ENCODE measurements around the gene URGCP.

URGCP gene

DNA sequence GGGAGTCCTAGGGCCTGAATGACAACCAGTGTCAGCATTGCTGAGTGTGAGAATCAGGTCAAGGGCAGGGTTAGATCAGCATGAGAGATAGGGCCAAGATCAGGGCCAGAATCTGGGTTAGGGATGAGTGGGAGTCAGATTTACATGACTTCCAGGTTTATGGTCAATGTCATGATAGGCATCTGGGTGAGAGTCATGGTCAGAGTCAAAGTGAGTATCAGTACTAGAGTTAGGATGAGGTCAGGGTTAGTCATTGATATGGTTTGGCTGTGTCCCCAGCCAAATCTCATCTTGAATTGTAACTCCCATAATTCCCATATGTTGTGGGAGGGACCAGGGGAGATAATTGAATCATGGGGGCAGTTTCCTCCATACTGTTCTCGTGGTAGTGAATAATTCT lies 49.4 kb downstream of the URGCP start:
- H3K4me2 ChIP-seq (ENCODE audit: insufficient read depth, low read length), result no peak overlapping the region
- no peaks in the 10 kb centered on the region for H3K4me1 ChIP-seq (ENCODE audit: insufficient read depth, low read length)
- H3K79me2 ChIP-seq (ENCODE audit: insufficient read depth, low read length), result no peaks in the 10 kb centered on the region
- no peaks in the 10 kb centered on the region for H3K9me3 ChIP-seq (ENCODE audit: insufficient read depth, low read length, severe bottlenecking)
- DNase-seq (no peak), ATAC-seq (ENCODE audit: insufficient read depth, low read depth) (no peak)
- H3K27me3 ChIP-seq (ENCODE audit: insufficient read depth, low read length, poor library complexity), result no peaks in the 10 kb centered on the region
- no peaks in the 10 kb centered on the region for H3K36me3 ChIP-seq (ENCODE audit: insufficient read depth, low read length)
- no peak overlapping the region for H3K27ac ChIP-seq (ENCODE audit: low read length)
- H4K20me1 ChIP-seq (ENCODE audit: insufficient read depth, low read length), result no peaks in the 10 kb centered on the region
- TF ChIP-seq, protein P1, sequence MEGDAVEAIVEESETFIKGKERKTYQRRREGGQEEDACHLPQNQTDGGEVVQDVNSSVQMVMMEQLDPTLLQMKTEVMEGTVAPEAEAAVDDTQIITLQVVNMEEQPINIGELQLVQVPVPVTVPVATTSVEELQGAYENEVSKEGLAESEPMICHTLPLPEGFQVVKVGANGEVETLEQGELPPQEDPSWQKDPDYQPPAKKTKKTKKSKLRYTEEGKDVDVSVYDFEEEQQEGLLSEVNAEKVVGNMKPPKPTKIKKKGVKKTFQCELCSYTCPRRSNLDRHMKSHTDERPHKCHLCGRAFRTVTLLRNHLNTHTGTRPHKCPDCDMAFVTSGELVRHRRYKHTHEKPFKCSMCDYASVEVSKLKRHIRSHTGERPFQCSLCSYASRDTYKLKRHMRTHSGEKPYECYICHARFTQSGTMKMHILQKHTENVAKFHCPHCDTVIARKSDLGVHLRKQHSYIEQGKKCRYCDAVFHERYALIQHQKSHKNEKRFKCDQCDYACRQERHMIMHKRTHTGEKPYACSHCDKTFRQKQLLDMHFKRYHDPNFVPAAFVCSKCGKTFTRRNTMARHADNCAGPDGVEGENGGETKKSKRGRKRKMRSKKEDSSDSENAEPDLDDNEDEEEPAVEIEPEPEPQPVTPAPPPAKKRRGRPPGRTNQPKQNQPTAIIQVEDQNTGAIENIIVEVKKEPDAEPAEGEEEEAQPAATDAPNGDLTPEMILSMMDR (IDR thresholded peaks at IDR 0.05; ENCODE audit: borderline replicate concordance, extremely low read depth, low read length, poor library complexity, severe bottlenecking), result no peak
- TF ChIP-seq EZH2 (IDR thresholded peaks at IDR 0.05; ENCODE audit: borderline replicate concordance, low read depth, low read length, severe bottlenecking), result no peak
- no peak overlapping the region for H3K4me3 ChIP-seq (ENCODE audit: low read depth in 1 of 2, low read length in 2 of 2)
- no peak overlapping the region for H2AFZ ChIP-seq (ENCODE audit: low read depth, low read length)
- no peak overlapping the region for H3K9ac ChIP-seq (ENCODE audit: low read depth, low read length)

DNA sequence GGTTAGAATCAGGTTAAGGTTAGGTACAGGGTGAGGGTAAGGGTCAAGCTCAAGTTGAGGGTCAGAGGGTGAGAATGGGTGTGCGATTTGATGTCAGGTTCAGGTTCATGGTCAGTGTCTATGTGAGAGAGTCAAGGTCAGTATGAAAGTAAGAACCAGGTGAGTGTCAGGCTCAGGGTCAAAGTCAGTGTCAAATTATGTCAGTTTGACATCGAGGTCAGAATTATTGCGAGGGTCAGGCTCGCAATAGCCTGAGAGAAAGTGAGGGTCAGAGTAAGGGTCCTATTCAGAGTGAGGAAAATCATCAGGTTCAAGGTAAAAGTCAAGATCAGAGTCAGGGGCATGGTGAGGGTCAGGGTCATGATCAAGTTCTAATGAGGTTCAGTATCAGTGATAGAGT lies 50.1 kb downstream of the URGCP start:
- Histone ChIP-seq H3K4me1 (ENCODE audit: insufficient read depth, low read length) (no peaks in the 10 kb centered on the region), H2AFZ (ENCODE audit: low read depth, low read length) (no peak overlapping the region), H4K20me1 (ENCODE audit: insufficient read depth, low read length) (no peaks in the 10 kb centered on the region), H3K27ac (ENCODE audit: low read length) (no peak overlapping the region), H3K27me3 (ENCODE audit: insufficient read depth, low read length, poor library complexity) (no peaks in the 10 kb centered on the region), H3K36me3 (ENCODE audit: insufficient read depth, low read length) (no peaks in the 10 kb centered on the region), H3K79me2 (ENCODE audit: insufficient read depth, low read length) (no peaks in the 10 kb centered on the region), H3K4me2 (ENCODE audit: insufficient read depth, low read length) (no peak overlapping the region), H3K9me3 (ENCODE audit: insufficient read depth, low read length, severe bottlenecking) (no peaks in the 10 kb centered on the region), H3K4me3 (ENCODE audit: low read depth in 1 of 2, low read length in 2 of 2) (no peak overlapping the region), H3K9ac (ENCODE audit: low read depth, low read length) (no peak overlapping the region)
- TF ChIP-seq EZH2 (IDR thresholded peaks at IDR 0.05; ENCODE audit: borderline replicate concordance, low read depth, low read length, severe bottlenecking), result no peak
- TF ChIP-seq, protein P1 (IDR thresholded peaks at IDR 0.05; ENCODE audit: borderline replicate concordance, extremely low read depth, low read length, poor library complexity, severe bottlenecking), result no peak
- DNase-seq (no peak), ATAC-seq (ENCODE audit: insufficient read depth, low read depth) (no peak)

DNA sequence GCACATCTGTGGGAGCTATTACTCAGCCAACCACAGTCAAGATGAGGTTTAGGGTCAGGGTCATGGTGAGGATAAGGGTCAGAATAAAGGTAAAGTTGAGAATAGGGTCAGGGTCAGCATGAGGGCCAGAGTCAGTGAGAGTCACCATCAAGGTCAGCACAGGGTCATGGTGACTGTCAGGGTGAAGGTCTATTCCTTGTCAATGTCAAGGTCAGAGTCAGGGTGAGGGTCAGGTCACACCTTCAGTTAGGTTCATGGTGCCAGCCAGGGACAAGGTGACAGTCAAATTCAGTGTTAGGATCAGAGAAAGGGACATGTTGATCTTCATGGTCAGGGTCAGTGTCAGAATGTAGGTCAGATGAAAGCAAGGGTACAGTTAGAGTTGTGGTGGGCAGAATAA lies 51.2 kb downstream of the URGCP start:
- Histone ChIP-seq H3K27me3 (ENCODE audit: insufficient read depth, low read length, poor library complexity) (no peaks in the 10 kb centered on the region), H2AFZ (ENCODE audit: low read depth, low read length) (no peak overlapping the region), H4K20me1 (ENCODE audit: insufficient read depth, low read length) (no peaks in the 10 kb centered on the region), H3K79me2 (ENCODE audit: insufficient read depth, low read length) (no peaks in the 10 kb centered on the region), H3K4me1 (ENCODE audit: insufficient read depth, low read length) (no peaks in the 10 kb centered on the region), H3K4me3 (ENCODE audit: low read depth in 1 of 2, low read length in 2 of 2) (no peak overlapping the region), H3K27ac (ENCODE audit: low read length) (no peak overlapping the region), H3K4me2 (ENCODE audit: insufficient read depth, low read length) (no peak overlapping the region), H3K9me3 (ENCODE audit: insufficient read depth, low read length, severe bottlenecking) (no peaks in the 10 kb centered on the region), H3K36me3 (ENCODE audit: insufficient read depth, low read length) (no peaks in the 10 kb centered on the region), H3K9ac (ENCODE audit: low read depth, low read length) (no peak overlapping the region)
- ATAC-seq (ENCODE audit: insufficient read depth, low read depth) (no peak), DNase-seq (no peak)
- TF ChIP-seq, protein P1 (IDR thresholded peaks at IDR 0.05; ENCODE audit: borderline replicate concordance, extremely low read depth, low read length, poor library complexity, severe bottlenecking), result no peak
- TF ChIP-seq EZH2 (IDR thresholded peaks at IDR 0.05; ENCODE audit: borderline replicate concordance, low read depth, low read length, severe bottlenecking), result no peak

DNA sequence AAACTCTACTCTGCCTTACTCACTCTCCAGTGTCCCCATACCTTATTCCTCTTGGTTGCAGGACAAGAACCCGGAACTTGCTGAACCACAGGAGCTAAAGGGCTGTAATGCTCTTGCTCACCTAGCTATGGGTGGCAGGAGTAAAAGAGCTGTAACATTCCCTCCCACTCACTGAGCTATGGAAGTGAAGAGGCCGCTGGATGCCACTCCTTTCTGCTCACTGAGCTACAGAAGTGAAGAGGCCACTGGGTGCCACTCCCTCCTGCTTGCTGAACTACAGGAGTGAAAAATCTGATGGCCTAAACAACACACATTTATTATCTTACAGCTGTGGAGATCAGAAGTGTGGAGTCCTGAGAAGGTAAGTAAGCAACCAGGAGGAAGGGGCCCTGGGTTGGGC lies 54.6 kb downstream of the URGCP start:
- Histone ChIP-seq H3K27ac (ENCODE audit: low read length) (no peak overlapping the region), H3K79me2 (ENCODE audit: insufficient read depth, low read length) (no peaks in the 10 kb centered on the region), H3K4me1 (ENCODE audit: insufficient read depth, low read length) (no peaks in the 10 kb centered on the region), H4K20me1 (ENCODE audit: insufficient read depth, low read length) (no peaks in the 10 kb centered on the region), H3K9ac (ENCODE audit: low read depth, low read length) (no peak overlapping the region), H2AFZ (ENCODE audit: low read depth, low read length) (no peak overlapping the region), H3K9me3 (ENCODE audit: insufficient read depth, low read length, severe bottlenecking) (no peaks in the 10 kb centered on the region), H3K4me2 (ENCODE audit: insufficient read depth, low read length) (no peak overlapping the region), H3K36me3 (ENCODE audit: insufficient read depth, low read length) (no peaks in the 10 kb centered on the region), H3K4me3 (ENCODE audit: low read depth in 1 of 2, low read length in 2 of 2) (no peak overlapping the region), H3K27me3 (ENCODE audit: insufficient read depth, low read length, poor library complexity) (no peaks in the 10 kb centered on the region)
- DNase-seq, result no peak
- TF ChIP-seq, protein P1 (IDR thresholded peaks at IDR 0.05; ENCODE audit: borderline replicate concordance, extremely low read depth, low read length, poor library complexity, severe bottlenecking), result no peak
- TF ChIP-seq EZH2 (IDR thresholded peaks at IDR 0.05; ENCODE audit: borderline replicate concordance, low read depth, low read length, severe bottlenecking), result no peak
- no peak for ATAC-seq (ENCODE audit: insufficient read depth, low read depth)
